HCT116 (cell line): ENCODE data around the gene PDXK. TPM values are rescaled to one million over a fixed set of nuclear protein-coding genes. Genes with fewer than 3 reads are reported as not detected.

ENCODE experiments used
- ATAC-seq: fragments of 200-7000 bp; cut with Tn5 transposase; 2 replicates; pipeline ENCODE4 v1.9.1; 2020; ENCODE audit warnings: mild to moderate bottlenecking, moderate library complexity
- BruUV-seq: library from RNA; stranded (reverse); fragments of 400-500 nt; replicated peaks from 2 replicates; lab custom pipeline; 2021; lab: Mats Ljungman, UMichigan
- CTCF ChIA-PET: fragments of 300-600 bp; sonication (Branson Sonifier 250); formaldehyde crosslinking; loops from one replicate; lab custom pipeline; 2021; ENCODE audit warnings: antibody characterized with exemption; lab: Charles Lee
- POLR2A ChIA-PET: fragments of 300-600, 350-600 bp; sonication (Branson Sonifier 250); formaldehyde crosslinking; loops from one replicate; lab custom pipeline; 2021; ENCODE audit warnings: antibody characterized with exemption; lab: Charles Lee
- RAD21 ChIA-PET, 2 experiments: fragments of 300-600 bp; sonication (Branson Sonifier 250); formaldehyde crosslinking; loops; one replicate each; lab custom pipeline; 2023; ENCODE audit warnings: low total read pairs in 2 of 2; ENCODE audit not compliant: uncharacterized antibody in 2 of 2, unreplicated experiment in 2 of 2, low non-redundant PET in 1 of 2; lab: Charles Lee
- DNase-seq: peaks from one replicate; pipeline ENCODE4 v3.0.0-alpha.2; 2010; ENCODE audit warnings: low read depth, low spot score
- H2AFZ ChIP-seq: fragments of 200-600 bp; shearing (Covaris generic), sonication (generic); 2 replicates; pipeline ENCODE4 v1.6.1; 2017; ENCODE audit warnings: low read depth, mixed run types, mixed read lengths, antibody characterized with exemption, low read length; ENCODE audit not compliant: poor library complexity, severe bottlenecking
- H3K27ac ChIP-seq: 2 replicates; pipeline ENCODE4 v1.5.1; 2012; ENCODE audit warnings: low read depth, low read length
- H3K27me3 ChIP-seq: fragments of 200-600 bp; sonication (generic); 2 replicates; pipeline ENCODE4 v1.6.1; 2016; ENCODE audit warnings: mixed run types, low read length, mixed read lengths; ENCODE audit not compliant: insufficient read depth
- H3K36me3 ChIP-seq, 2 experiments: fragments of 200-500 bp in 1 of 2; fragments of 200-600 bp in 1 of 2; sonication (Bioruptor generic) in 1 of 2; sonication (generic) in 1 of 2; 2 replicates each; pipeline versions ENCODE4 v1.5.1 to v1.6.1; 2014 to 2016; ENCODE audit warnings: low read length in 2 of 2, inconsistent platforms in 1 of 2, mixed read lengths in 1 of 2, mixed run types in 1 of 2; ENCODE audit not compliant: insufficient read depth in 2 of 2, control insufficient read depth in 1 of 2
- H3K4me1 ChIP-seq, 2 experiments: fragments of 200-600 bp in 1 of 2; sonication (generic) in 1 of 2; 2 replicates each; pipeline versions ENCODE4 v1.5.1 to v1.6.1; 2012 to 2017; ENCODE audit warnings: low read length in 2 of 2, inconsistent platforms in 1 of 2, mild to moderate bottlenecking in 1 of 2, mixed read lengths in 1 of 2, mixed run types in 1 of 2, moderate library complexity in 1 of 2; ENCODE audit not compliant: insufficient read depth in 2 of 2, control insufficient read depth in 1 of 2
- H3K4me2 ChIP-seq: fragments of 200-600 bp; sonication (generic); 2 replicates; pipeline ENCODE4 v1.6.1; 2017; ENCODE audit warnings: mixed run types, low read length, mixed read lengths
- H3K4me3 ChIP-seq, 2 experiments: fragments of 200-600 bp in 1 of 2; sonication (generic) in 1 of 2; replicated peaks in 1 of 2; 2 replicates each; pipeline ENCODE4 v1.5.1; 2011 to 2016; ENCODE audit warnings: low read length in 2 of 2, control low read depth in 1 of 2, low read depth in 1 of 2, mild to moderate bottlenecking in 1 of 2, mixed read lengths in 1 of 2, mixed run types in 1 of 2
- H3K79me2 ChIP-seq: fragments of 200-600 bp; sonication (generic); 2 replicates; pipeline ENCODE4 v1.6.1; 2017; ENCODE audit warnings: mild to moderate bottlenecking, mixed run types, low read length, moderate library complexity, mixed read lengths; ENCODE audit not compliant: insufficient read depth
- H3K9ac ChIP-seq: fragments of 200-600 bp; sonication (generic); 2 replicates; pipeline ENCODE4 v1.6.1; 2016; ENCODE audit warnings: low read length, mixed read lengths
- H3K9me2 ChIP-seq: fragments of 200-600 bp; sonication (generic), shearing (Covaris generic); 2 replicates; pipeline ENCODE4 v1.6.1; 2017; ENCODE audit warnings: mixed run types, mild to moderate bottlenecking, moderate library complexity; ENCODE audit not compliant: insufficient read depth
- H3K9me3 ChIP-seq, 2 experiments: fragments of 200-500 bp in 1 of 2; fragments of 200-600 bp in 1 of 2; sonication (Bioruptor generic) in 1 of 2; sonication (generic) in 1 of 2; 2 replicates each; pipeline ENCODE4 v1.6.1; 2014 to 2017; ENCODE audit warnings: low read length in 2 of 2, mixed read lengths in 2 of 2, inconsistent platforms in 1 of 2, low read depth in 1 of 2, mild to moderate bottlenecking in 1 of 2, mixed run types in 1 of 2, moderate library complexity in 1 of 2; ENCODE audit not compliant: control insufficient read depth in 1 of 2, insufficient read depth in 1 of 2
- H4K20me1 ChIP-seq: fragments of 200-600 bp; sonication (generic), shearing (Covaris generic); 2 replicates; pipeline ENCODE4 v1.6.1; 2017; ENCODE audit warnings: mixed run types, mild to moderate bottlenecking, moderate library complexity; ENCODE audit not compliant: insufficient read depth
- CEBPB ChIP-seq: IDR thresholded peaks from 2 replicates; pipeline ENCODE4 v1.6.1; 2012; ENCODE audit warnings: low read depth
- CTCF ChIP-seq, 3 experiments: fragments of 200-600 bp in 1 of 3; sonication (generic) in 1 of 3; IDR thresholded peaks in 2 of 3; conservative IDR thresholded peaks in 1 of 3; 2 replicates each; pipeline ENCODE4 v1.5.1; 2012 to 2017; ENCODE audit warnings: low read depth in 2 of 3, low read length in 2 of 3, antibody characterized with exemption in 1 of 3, borderline replicate concordance in 1 of 3, control low read depth in 1 of 3, mild to moderate bottlenecking in 1 of 3, mixed read lengths in 1 of 3, mixed run types in 1 of 3, moderate library complexity in 1 of 3; ENCODE audit not compliant: insufficient read depth in 1 of 3
- EGR1 ChIP-seq: IDR thresholded peaks from 2 replicates; pipeline ENCODE4 v1.6.1; 2012; ENCODE audit warnings: low read depth
- ELF1 ChIP-seq: IDR thresholded peaks from 2 replicates; pipeline ENCODE4 v1.6.1; 2012; ENCODE audit warnings: low read depth, borderline replicate concordance
- FOSL1 ChIP-seq: IDR thresholded peaks from 2 replicates; pipeline ENCODE4 v1.6.1; 2012; ENCODE audit warnings: low read depth
- JUND ChIP-seq: IDR thresholded peaks from 2 replicates; pipeline ENCODE4 v1.6.1; 2012
- POLR2AphosphoS5 ChIP-seq: IDR thresholded peaks from 2 replicates; pipeline ENCODE4 v1.6.1; 2011; ENCODE audit warnings: mild to moderate bottlenecking, low read depth, low read length, moderate library complexity
- RAD21 ChIP-seq: IDR thresholded peaks from 2 replicates; pipeline ENCODE4 v1.6.1; 2012; ENCODE audit warnings: low read depth, mild to moderate bottlenecking
- YY1 ChIP-seq: IDR thresholded peaks from 2 replicates; pipeline ENCODE4 v1.6.1; 2011; ENCODE audit warnings: low read length, low read depth, moderate library complexity, mild to moderate bottlenecking; ENCODE audit not compliant: insufficient replicate concordance; ENCODE audit errors: extremely low read depth
- ZBTB33 ChIP-seq: IDR thresholded peaks from 2 replicates; pipeline ENCODE4 v1.6.1; 2011; ENCODE audit warnings: mild to moderate bottlenecking, low read length, moderate library complexity; ENCODE audit not compliant: insufficient replicate concordance; ENCODE audit errors: extremely low read depth
- ZFX ChIP-seq: fragments of 450-650 bp; IDR thresholded peaks from 2 replicates; pipeline ENCODE4 v1.6.1; 2017
- intact Hi-C: fragments of 100-400 bp; cut with micrococcal nuclease; formaldehyde crosslinking; loops from 2 replicates; pipeline ENCODE4 v1.10.0; 2022
- total RNA-seq: library from RNA; stranded (reverse); gene quantifications from one replicate; pipeline ENCODE4 v1.2.1, GENCODE V29; 2021; ENCODE audit not compliant: unreplicated experiment
- TF ChIP-seq, protein P1 (sequence below): IDR thresholded peaks from 2 replicates; pipeline ENCODE4 v1.6.1; 2012

The PDXK gene
- total RNA-seq, 1 experiment from 2014 or later: 127 TPM

- intact Hi-C loops: no loop called here
- no peak overlapping the region for H2AFZ ChIP-seq
- ATAC-seq: no peak
- peaks cover 17 to 49% of the 10 kb centered on the region in 2 experiments; a peak in 3 of 4 replicates for H3K36me3 ChIP-seq
- H3K9me3 ChIP-seq: no peaks in the 10 kb centered on the region
- no peaks in the 10 kb centered on the region for H3K27me3 ChIP-seq
- H3K27ac ChIP-seq: no peak overlapping the region
- no peaks in the 10 kb centered on the region for H3K9me2 ChIP-seq
- no peak for TF ChIP-seq CTCF (IDR thresholded peaks at IDR 0.05 in 2 of 3, conservative IDR thresholded peaks at IDR 0.05 in 1 of 3; ENCODE audit: borderline replicate concordance in 1 of 3, insufficient read depth in 1 of 3, low read depth in 2 of 3, low read length in 2 of 3)
- TF ChIP-seq JUND: no peak
- CTCF ChIA-PET: no interaction called here
- POLR2A ChIA-PET: no interaction called here
- no peak overlapping the region for H3K9ac ChIP-seq
- no peaks in the 10 kb centered on the region; a peak in 1 of 4 replicates for H3K4me1 ChIP-seq
- BruUV-seq: no TSS peak
- no peak overlapping the region for H3K4me3 ChIP-seq
- no peaks in the 10 kb centered on the region for H3K79me2 ChIP-seq
- no peaks in the 10 kb centered on the region for H4K20me1 ChIP-seq
- H3K4me2 ChIP-seq: no peak overlapping the region
- DNase-seq: no peak
- RAD21 ChIA-PET: no interaction called here
Observed at GRCh38 chr21:43758811-43759210, 39.9 kb downstream of the PDXK start.

- Histone ChIP-seq H3K9me3 (no peaks in the 10 kb centered on the region), H3K4me3 (no peak overlapping the region), H3K4me1 (peaks cover 0 to 8% of the 10 kb centered on the region in 2 experiments; a peak in 1 of 4 replicates), H3K9ac (no peak overlapping the region), H3K9me2 (no peaks in the 10 kb centered on the region), H3K36me3 (peaks cover 16 to 41% of the 10 kb centered on the region in 2 experiments; a peak in 3 of 4 replicates), H4K20me1 (no peaks in the 10 kb centered on the region), H3K27ac (no peak overlapping the region), H3K4me2 (no peak overlapping the region), H3K79me2 (no peaks in the 10 kb centered on the region), H3K27me3 (no peaks in the 10 kb centered on the region), H2AFZ (no peak overlapping the region)
- ChIA-PET RAD21 (no interaction called here), CTCF (no interaction called here), POLR2A (no interaction called here)
- ATAC-seq (no peak), DNase-seq (no peak)
- TF ChIP-seq EGR1: no peak
- TF ChIP-seq CEBPB: no peak
- TF ChIP-seq, protein P1, sequence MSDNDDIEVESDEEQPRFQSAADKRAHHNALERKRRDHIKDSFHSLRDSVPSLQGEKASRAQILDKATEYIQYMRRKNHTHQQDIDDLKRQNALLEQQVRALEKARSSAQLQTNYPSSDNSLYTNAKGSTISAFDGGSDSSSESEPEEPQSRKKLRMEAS: no peak
- no peak for TF ChIP-seq RAD21
- no peak for TF ChIP-seq YY1
- no peak for TF ChIP-seq ZBTB33
- TF ChIP-seq CTCF (IDR thresholded peaks at IDR 0.05 in 2 of 3, conservative IDR thresholded peaks at IDR 0.05 in 1 of 3; ENCODE audit: borderline replicate concordance in 1 of 3, insufficient read depth in 1 of 3, low read depth in 2 of 3, low read length in 2 of 3): no peak
- TF ChIP-seq FOSL1: no peak
- TF ChIP-seq ZFX: no peak
- TF ChIP-seq POLR2AphosphoS5: no peak
- TF ChIP-seq ELF1: no peak
- BruUV-seq: no TSS peak
- intact Hi-C loops: no loop called here
Observed at GRCh38 chr21:43759651-43760050, 40.7 kb downstream of the PDXK start.
